ENCODE measurements around the gene SLC27A4.

The SLC27A4 gene

DNA sequence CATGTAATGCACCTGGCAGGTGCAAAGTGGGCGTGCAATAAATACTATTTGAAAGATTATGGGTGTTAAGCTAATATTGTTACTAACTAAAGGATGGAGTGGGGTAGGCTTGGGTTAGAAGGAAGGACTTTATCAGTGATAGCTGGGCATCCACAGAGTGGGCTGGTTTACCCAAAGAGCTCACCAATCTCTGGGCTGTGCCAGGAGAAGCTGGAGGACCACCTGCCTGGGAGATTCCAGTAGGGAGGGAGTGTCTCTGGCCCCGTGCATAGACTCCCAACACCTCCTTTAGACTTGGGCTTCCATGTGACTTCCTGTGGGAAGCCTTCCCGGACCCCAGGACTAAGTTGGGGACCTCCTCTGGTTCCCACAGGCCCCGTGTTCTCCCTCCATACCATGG is 25.2 kb downstream of the SLC27A4 start:
- no peak for DNase-seq (ENCODE audit: low read depth)

DNA sequence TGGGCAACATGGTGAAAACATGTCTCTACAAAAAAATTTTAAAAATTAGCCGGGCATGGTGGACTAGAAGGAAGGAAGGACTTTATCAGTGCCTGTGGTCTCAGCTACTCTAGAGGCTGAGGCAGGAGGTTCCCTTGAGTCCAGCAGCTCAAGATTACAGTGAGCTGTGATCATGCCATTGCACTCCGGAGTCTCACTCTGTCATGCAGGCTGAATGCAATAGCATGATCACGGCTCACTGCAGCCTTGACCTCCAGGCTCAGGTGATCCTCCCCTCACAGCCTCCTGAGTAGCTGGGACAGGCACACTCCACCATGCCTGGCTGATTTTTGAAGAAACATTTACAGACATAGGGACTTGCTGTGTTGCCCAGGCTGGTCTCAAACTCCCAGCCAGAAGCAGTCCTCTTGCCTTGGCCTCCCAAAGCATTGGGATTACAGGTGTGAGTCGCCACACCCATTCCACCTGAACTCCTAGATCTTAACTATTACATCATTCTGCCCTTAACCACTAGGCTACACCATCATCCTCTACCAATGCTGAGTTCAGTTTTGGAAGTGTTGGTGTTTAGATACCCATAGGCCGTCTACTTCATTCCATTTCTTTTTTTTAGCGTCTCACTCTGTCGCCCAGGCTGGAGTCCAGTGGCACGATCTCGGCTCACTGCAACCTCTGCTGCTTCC is 28.8 kb downstream of the SLC27A4 start:
- DNase-seq (ENCODE audit: low read depth): no peak

DNA sequence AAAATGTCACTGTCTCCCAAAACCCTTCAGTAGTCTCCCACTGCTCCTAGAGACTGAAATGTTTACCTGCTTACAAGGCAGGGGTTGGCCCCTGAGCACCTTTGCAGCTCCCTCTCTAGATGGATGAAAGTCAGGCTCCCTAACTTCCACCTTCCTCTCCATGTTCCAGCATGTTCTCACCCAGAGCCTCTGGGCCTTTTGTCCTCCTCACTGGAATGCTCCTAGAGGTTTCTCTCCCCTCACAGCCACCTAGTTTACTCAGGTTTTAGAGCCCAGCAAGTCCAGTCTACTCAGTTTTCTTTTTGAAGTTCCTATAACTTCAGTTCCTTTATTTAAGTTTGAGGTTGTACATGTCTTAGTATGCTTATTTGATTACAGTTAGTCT is 30.0 kb downstream of the SLC27A4 start:
- no peak for DNase-seq (ENCODE audit: low read depth)

DNA sequence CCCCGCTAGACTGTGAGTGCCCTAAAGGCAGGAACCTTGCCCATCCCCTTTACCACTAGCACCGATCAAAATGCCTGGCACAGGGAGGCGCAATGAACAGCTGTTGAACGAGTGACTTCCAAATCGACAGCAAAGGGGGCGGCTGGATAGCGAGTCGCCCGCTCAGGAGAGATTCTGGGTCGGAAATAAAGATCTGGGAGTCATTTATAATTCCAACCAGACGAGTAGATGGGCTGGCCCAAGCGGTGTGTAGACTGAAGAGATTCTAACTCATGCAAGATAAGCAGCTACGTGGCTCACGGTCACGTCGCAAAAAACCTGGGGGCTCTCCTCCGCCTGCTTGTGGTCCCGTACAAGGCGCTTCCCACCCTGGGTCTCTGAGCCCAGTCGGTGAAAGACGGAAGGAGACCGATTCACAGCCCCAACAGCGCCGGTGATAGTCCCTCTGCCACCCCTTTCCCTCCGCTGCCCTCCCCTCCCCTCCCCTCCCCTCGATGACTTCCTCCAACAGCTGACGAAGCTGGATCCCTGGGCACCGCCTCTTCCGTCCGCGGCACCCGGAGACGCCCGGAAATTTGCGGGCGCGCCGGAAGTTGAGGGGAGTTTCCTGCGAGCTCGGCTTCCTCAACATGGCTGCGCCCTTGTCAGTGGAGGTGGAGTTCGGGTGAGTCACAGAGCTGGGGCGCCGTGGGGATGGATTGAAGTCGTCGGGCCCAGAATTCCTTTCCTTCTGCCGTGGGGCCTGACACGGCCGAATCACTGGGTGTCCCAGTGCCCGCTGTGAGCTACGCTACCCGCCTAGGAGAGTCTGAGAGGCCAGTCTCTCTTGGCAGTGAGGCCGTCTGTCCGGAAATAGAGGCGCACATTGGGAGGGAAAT is 30.7 kb downstream of the SLC27A4 start, which contains the start of gene URM1:
URM1 (plus strand) TSS at position 623 of the 878 bp plus-strand sequence; CDS start at position 630, 7 bp downstream.
- peak; percentile 96 for DNase-seq (ENCODE audit: low read depth)

DNA sequence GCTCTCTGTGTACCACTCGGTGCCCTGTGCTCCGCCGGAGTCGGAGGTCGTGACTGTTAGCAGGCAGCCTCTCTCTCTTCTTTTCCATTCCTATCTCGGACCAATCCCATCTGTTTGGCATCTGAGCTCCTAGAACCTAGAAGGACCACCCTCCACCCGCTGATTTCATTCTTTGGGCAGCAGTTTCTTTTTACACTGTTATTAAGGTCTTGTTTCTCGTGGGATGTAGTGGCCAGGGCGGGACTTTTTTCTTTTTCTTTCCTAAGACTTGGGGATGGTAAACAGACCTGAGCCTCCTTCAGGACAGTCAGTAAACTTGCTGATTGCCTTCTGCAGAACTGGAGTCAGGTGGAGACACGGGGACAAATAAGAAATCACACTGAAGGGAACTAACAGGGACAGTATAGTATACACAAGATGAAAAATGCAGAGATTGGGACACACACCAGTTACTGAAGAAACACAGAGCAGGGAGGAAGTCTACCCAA is 31.3 kb downstream of the SLC27A4 start:
- no peak for DNase-seq (ENCODE audit: low read depth)

DNA sequence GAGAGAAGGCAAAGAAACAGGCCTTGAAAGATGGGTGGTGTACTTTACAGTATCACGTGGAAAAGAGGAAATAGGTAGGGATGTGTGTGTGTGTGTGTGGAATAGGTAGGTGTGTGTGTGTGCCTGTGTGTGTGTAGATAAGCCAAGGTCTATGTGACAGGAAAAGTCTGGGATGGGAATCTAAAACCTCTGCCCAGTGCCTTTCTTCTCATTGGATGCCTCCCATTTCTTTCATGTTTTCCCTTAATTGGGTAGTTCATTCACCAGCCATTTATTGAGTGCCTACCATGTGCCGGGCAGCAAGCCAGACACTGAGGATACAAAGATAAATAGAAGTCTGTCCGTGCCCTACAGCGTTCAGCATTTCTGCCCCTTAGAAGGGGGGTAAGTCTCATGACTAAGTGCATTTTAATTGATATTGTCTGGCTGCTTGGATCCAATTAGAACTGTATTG is 31.9 kb downstream of the SLC27A4 start:
- no peak for DNase-seq (ENCODE audit: low read depth)

DNA sequence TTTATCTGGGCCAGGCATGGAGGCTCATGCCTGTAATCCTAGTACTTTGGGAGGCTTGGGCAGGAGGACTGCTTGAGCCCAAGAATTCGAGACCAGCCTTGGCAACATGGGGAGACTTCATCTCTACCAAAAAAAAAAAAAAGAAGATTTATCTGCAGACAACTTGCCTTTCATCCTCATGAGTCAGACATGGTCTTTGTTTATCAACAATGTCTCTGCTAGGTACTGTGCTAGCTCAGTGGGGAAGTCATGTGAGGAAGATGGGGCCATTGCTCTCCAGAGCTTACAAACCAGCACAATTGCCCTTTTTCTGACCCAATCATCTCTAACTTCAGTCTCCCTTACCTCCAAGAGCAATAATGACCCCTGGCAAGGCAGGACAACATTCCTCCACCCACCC is 32.5 kb downstream of the SLC27A4 start:
- no peak for DNase-seq (ENCODE audit: low read depth)

DNA sequence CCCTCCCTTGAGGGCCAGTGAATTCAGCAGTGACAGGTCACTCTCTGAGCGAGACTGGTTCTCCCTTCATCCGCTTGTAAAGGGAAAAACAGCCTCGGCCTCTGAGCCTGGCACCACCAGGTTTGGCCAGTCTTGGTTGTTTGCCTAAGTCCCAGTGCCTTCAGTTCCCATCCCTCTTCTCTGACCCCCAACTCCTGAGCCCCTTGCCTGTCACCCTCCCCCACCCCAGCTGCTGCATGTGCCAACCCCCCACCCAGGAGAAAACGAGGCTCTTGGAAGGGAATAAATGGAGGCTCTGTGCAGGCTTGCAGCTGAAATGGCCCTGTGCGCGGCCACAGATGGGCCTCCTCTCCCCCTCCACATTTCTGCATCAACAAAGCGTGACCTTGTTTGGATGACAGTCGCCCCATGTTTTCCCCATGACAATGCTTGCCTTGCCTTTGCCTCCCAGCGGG is 33.9 kb downstream of the SLC27A4 start:
- DNase-seq (ENCODE audit: low read depth): no peak

DNA sequence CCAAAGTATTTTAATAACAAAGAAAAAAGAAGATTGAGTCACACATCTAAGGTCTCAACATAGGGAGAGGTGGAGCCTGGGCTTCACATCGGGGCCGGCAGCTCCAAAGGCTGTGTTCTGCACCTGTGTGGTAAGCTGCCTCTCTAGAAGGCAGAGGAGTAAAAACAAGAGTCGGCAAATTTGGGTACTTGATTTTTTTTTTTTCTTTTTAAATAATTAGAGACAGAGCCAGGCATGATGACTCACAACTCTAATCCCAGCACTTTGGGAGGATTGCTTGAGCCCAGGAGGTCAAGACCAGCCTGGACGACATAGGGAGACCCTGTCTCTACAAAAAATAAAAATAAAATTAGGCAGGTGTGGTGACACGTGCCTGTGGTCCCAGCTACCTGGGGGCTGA is 35.5 kb downstream of the SLC27A4 start:
- no peak for DNase-seq (ENCODE audit: low read depth)

DNA sequence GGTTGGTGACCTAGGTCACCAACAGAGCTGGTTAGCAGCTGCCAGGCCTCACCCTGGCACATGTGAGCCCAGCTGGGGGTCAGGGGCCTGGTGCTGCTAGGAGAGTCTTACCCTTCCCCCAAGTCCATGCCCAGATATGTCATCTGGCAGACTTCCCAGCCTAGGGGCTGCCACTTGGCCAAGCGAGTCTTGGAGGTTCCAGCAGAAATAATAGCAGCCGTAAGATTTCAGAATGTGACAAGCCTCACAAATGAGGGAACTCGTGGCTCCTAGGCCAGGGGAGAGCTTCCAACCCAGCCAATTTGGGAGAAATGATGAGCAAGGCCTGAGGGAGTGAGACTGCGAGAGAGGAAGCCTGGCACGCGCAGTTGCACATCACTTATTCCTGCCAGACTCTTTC is 41.9 kb downstream of the SLC27A4 start:
- DNase-seq (ENCODE audit: low read depth): no peak

DNA sequence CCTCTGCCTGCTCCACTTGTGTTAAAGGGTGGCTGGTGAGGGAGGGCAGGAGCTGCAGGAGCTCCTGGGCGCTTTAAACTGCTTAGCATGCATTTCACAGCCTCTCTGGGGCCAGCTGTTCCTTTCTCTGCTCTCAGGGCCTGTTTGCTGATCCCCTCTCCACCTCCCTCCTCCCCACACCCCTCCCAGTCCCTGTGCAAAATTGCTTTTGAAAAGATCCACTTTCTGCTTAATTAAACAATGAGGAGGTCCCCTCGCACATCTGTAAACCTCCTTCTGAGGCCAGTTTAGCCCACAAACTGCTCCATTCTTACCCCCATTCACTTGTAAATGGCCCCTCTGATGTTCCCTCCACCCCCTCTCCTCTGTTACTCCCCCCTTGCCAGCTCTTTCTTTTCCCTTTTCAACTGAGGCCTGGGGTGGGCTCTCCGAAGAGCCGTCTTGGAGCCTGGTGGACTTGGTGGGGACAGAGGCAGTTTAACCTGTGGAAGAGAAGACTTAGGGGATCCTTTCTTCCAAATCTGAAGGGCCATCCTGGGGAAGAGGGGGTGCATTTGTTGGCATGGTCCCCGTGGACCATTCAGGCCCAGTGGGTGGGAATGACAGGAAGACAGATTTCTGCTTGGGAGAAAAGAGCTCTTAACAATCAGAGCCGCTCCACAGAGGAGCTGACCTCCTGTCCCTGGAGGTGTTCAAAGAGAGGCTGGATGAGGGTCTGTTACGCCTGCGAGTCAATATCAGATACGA is 42.9 kb downstream of the SLC27A4 start:
- no peak for DNase-seq (ENCODE audit: low read depth)

DNA sequence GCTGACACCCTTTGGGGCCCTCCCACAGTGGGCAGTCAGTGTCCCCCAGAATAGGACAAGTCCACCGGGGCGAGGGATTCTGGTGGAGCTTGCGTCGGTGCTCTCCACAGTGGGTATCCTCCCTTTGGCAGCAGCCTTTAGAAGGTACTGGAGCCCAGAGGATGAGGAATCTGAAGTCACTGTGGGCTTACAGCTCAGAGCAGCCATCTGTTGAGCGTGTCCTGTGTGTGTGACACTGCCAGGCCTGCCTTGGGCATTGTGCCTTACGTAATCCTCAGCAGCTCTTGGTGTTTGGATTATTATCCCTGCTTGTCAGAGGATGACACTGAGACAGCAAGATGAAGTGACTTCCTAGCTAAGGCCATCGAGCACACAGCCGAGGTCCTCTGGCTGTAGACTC is 43.5 kb downstream of the SLC27A4 start:
- DNase-seq (ENCODE audit: low read depth): no peak

DNA sequence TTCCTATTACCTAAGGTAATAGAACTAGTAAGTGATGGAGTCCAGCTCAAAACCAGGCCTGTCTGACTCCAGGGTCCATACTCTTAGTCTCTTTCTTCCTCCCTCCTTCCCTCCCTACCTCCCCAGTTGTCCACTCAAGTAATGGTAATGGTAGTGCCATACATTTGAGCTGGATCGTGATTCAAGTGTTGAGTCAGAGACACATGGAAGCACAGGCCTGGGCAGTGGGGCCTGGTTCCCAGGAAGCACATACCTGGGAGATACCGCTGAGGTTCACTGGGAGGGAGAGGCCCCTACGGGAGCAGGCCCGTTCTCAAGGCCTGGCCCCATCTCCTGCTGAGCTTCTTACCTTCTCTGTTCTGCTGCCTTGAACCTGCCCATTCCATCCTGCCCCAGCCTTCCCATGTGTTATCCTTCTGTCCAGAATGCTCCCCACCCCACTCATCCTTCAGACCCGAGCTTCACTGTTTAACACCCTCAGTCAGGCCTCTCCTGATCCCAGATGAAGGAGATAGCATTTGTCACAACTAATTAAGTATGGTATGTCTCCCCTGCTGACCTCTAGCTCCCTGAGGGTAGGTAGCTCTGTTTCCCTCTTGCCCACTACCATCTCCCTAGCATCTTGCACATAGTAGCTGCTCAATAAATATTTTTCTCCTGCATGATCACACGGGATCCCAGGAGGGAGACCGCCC is 44.6 kb downstream of the SLC27A4 start:
- no peak for DNase-seq (ENCODE audit: low read depth)

DNA sequence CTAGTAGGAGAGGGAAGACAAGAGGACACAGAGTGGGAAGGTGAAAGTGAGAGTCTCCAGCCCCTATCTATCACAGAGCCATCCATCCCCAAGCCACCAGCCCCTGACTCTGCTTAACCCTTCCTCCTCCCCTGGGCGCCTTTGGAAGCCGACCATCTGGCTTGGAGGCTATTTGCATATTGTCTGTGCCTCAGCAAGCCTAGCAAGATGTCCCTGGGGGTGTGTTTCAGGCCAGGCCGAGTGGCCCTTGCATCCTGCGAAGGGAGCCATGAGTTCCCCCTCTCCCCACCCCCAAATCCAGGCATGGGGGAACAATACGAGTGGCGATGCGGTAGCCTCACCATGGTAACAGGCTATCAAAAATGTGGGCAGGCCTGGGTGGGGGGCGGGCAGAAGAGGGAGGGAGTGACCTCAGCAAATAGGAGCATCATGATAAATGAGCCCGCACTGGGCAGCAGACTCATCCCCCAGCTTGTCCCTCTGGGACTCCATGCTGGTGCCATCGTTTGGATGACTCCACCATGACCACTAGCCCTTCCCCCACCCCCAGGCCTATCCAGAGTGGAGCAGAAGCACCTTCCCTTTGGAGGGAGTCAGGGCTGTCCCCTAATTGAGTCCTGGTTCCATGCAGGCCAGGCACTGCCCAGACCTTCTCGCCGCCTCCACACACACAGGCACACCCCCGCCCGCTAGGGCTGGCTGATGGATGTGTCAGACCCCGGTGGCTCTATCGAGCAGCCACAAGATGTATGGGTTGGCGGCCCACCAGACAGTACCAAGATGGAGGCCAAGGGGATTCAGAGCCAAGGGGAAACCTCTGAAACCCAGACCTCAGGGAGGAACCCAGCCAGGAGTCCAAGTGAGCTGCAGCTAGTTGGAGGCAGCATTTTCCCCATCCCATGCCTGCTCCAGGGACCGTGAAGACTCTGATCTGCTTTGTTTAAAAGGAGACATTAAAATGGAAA is 45.5 kb downstream of the SLC27A4 start:
- DNase-seq (ENCODE audit: low read depth): no peak

DNA sequence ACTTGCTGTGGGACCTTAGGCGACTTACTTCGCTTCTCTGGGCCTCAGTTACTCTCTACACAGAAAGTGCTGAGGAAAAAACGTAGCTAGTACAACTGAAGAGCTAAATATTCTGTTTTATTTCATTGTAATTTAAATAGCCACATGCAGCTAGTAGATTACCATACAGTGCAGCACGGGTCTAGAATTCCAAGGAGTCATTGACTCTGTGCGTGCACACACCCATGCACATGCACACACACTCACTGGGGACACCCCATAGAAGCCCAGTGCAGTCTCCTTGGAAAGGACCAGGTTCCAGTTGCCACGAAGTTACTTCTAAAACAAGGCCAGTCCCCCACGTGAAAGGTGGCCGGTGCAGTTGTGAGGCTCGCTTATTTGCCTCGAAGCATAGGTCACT is 47.8 kb downstream of the SLC27A4 start:
- DNase-seq (ENCODE audit: low read depth): no peak

DNA sequence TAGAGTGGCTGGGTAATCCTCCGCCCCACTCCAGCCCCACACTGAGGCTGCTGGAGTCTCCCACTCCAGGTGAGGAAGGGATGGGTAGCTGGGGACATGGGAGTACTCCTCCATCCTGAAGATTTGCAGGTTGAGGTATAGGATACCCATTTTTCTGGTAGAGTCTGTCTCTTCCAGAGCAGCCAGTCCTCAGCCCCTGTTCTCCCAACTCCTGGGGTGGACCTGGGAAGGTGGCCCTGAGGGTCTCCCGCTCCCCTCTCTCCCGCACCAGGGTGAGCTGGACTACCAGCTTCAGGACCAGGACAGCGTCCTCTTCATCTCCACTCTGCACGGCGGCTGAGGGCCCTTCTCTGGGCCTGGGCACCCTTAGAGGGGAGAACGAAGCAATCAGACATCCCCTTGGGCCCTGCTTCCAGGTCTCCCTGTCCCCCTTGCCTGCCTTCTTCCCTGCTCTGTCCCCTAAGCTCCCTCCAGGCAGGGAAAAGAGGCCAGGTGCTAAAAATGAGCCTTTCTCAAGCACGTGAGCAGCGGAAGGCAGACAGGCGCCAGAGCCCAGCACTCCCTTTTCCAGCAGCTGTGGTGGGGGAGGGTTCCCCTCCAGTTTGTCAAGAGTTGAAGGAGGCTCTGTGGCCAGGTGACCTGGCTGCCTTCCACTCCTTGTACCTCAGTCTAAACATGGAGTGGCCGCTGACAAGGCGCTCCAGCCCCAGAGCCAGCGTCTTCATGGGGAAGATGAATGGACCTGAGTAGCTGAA is 49.2 kb downstream of the SLC27A4 start:
- DNase-seq (ENCODE audit: low read depth): no peak

DNA sequence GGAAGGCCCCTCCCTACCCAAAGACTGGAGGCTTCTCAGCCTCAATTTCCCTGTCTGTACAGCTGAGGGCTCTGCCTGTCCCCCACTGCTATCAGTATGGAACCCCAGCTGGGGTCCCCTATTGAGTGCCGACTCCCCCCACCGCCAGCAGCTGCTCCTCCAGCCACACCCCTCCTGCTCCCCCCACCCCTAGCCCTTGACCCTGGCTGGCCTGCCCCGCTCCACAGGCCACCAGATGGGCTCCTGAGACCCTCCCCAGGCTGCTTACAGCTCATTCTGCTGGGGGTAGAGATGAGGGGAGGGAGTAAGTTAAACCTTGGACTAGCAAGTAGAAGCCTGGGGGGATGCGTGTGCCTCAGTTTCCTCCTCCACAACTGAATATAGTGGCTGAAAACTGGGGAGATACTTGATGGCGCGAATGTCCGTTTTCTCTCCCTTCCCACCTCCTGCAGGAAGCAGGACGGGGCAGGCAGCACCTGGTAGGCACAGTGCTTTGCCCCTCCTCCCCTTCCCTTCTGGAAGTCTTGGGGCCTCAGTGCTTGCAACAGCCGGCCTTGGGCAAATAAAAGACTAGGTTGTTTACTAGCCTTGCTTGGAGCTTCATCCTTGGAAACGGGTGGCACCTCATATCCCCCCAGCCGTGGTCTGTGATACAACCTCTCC is 50.0 kb downstream of the SLC27A4 start:
- no peak for DNase-seq (ENCODE audit: low read depth)

DNA sequence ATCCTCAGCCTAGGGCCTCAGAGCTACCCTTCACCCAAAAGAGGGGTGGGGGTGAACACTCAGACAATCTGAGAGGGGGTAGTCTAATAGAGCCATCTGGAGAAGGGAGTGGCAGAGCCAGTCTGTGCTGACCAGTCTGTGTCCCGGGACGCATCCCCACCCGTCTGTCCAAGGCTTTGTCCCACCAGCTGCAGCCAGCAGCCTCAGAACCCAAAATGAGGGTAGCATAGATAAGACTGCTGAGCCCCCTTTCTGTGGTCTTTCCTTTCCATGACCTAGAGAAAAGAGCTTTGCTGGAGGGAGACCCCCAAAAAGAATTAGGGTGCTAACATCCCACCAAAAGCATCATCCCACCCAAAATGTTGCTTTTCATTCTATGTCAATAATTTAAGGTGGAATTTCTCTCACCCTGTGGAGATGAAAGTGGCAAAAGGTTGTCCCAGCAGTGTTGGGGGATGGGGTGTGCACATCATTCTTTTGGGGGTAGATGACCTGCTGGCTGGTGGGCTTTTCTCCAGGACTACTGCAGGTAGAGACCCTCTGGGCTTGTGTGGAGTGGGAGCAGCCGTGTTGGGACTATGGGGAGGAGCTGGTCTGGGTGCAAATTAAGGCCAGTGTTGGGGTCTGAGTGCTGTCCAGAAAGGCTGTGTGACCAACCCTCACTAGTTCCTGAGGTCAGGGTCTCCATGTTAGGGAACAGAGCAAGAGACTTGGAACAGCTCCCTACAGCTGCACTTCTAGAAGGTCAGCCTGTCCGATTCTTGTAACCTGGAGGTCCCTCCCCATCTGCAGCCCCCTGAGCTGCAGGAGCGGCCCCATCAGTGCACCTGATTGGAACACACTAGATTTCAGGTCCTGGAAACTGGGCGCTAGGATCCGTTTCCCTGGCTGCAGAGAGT is 50.7 kb downstream of the SLC27A4 start:
- DNase-seq (ENCODE audit: low read depth): no peak
